ENCODE measurements around the gene ZNF385A. TPM values are rescaled to one million over a fixed set of nuclear protein-coding genes. Genes with fewer than 3 reads are reported as not detected.

The ZNF385A gene
- total and polyA plus RNA-seq, 2 donors from 2014 or later = 10.2 to 16.6 TPM

DNA sequence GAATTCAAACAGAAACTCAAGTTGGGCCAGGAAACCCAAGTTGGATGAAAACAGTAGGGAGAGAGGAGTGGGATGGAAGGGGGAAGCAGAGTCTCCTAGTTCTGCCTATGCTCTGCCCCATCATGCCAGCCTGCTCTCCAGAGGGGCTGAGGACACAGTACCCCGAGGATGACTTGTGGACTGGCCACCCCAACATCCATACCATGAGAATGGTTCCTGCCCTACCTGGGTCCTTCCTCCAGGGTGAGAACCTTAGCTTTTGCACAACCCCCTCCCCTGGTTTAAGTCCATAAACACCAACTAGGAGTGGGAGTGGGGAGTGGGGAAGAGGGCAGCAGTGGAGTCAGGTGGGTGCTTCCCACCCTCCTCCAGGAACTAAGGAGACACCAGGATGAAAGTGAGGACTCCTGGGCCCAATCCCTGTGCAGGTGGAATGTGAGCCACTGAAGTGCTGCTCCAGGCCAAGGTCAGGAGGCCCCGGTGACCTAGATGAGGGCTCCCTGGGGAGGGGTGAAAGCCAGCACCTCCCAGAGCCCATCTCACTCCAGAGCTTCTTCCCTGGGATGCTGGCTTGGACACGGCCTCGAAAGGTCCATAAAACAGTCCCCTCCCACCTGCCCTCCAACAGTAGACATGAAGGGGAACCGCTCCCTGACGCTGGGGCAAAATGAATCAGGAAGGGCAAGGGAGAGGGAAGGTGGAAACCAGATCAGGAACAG is 6.6 kb downstream of the ZNF385A start:
- Histone ChIP-seq H3K4me1 (ENCODE audit: control insufficient read depth in 2 of 3, insufficient read depth in 2 of 3, low read depth in 1 of 3, low read length in 3 of 3) (peaks cover 0 to 7% (median 7%) of the 10 kb centered on the region in 3 donors), H3K4me3 (ENCODE audit: low read length in 3 of 3) (no peak overlapping the region), H3K9ac (ENCODE audit: low read length in 3 of 3) (no peak overlapping the region), H3K27ac (ENCODE audit: low read depth in 2 of 2, low read length in 2 of 2) (no peak overlapping the region), H3K27me3 (ENCODE audit: control insufficient read depth, insufficient read depth, low read length) (no peaks in the 10 kb centered on the region), H3K9me3 (ENCODE audit: control insufficient read depth in 2 of 3, insufficient read depth in 1 of 3, low read length in 3 of 3) (no peaks in the 10 kb centered on the region), H3K36me3 (ENCODE audit: control insufficient read depth in 2 of 3, insufficient read depth in 3 of 3, low read length in 3 of 3) (no peaks in the 10 kb centered on the region)
- FAIRE-seq (no peak), DNase-seq (peak in 1 of 5 donors; percentile 44)
- TF ChIP-seq, protein P1, sequence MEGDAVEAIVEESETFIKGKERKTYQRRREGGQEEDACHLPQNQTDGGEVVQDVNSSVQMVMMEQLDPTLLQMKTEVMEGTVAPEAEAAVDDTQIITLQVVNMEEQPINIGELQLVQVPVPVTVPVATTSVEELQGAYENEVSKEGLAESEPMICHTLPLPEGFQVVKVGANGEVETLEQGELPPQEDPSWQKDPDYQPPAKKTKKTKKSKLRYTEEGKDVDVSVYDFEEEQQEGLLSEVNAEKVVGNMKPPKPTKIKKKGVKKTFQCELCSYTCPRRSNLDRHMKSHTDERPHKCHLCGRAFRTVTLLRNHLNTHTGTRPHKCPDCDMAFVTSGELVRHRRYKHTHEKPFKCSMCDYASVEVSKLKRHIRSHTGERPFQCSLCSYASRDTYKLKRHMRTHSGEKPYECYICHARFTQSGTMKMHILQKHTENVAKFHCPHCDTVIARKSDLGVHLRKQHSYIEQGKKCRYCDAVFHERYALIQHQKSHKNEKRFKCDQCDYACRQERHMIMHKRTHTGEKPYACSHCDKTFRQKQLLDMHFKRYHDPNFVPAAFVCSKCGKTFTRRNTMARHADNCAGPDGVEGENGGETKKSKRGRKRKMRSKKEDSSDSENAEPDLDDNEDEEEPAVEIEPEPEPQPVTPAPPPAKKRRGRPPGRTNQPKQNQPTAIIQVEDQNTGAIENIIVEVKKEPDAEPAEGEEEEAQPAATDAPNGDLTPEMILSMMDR (IDR thresholded peaks at IDR 0.05; ENCODE audit: borderline replicate concordance, extremely low read depth, insufficient read depth) = no peak
- intact Hi-C loops (cut with DNase I) = loop anchor here (10.0 kb wide), 1 partner anchor 153 kb away; no protein-coding TSS in a partner anchor

DNA sequence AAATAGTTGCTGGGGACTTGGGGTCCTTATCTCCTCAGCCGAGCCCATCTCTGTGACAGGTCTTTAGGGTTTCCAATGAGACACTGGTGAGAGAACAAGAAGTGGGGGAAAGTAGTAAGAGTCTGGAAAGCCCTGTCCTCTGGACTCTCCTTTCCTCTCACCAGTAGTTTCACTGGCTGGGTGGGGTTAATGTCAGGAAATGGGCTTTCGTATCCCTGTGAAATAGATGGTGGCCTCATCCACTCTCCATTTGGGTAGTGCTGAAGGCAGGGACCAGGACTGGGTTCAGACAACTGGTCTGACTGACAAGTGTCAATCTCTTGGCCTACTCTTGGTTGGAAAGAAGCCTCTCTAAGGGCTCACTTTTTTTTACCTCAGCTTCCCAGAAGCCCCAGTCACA is 7.5 kb downstream of the ZNF385A start:
- H3K9ac ChIP-seq (ENCODE audit: low read length in 3 of 3) = no peak overlapping the region
- H3K4me1 ChIP-seq (ENCODE audit: control insufficient read depth in 2 of 3, insufficient read depth in 2 of 3, low read depth in 1 of 3, low read length in 3 of 3) = peaks cover 0 to 10% (median 7%) of the 10 kb centered on the region in 3 donors
- no peak overlapping the region for H3K4me3 ChIP-seq (ENCODE audit: low read length in 3 of 3)
- no peaks in the 10 kb centered on the region for H3K9me3 ChIP-seq (ENCODE audit: control insufficient read depth in 2 of 3, insufficient read depth in 1 of 3, low read length in 3 of 3)
- intact Hi-C loops (cut with DNase I) = loop anchor here (10.0 kb wide), 1 partner anchor 152 kb away; no protein-coding TSS in a partner anchor
- H3K36me3 ChIP-seq (ENCODE audit: control insufficient read depth in 2 of 3, insufficient read depth in 3 of 3, low read length in 3 of 3) = no peaks in the 10 kb centered on the region
- H3K27ac ChIP-seq (ENCODE audit: low read depth in 2 of 2, low read length in 2 of 2) = no peak overlapping the region
- no peak for DNase-seq
- TF ChIP-seq, protein P1 (IDR thresholded peaks at IDR 0.05; ENCODE audit: borderline replicate concordance, extremely low read depth, insufficient read depth) = no peak
- no peaks in the 10 kb centered on the region for H3K27me3 ChIP-seq (ENCODE audit: control insufficient read depth, insufficient read depth, low read length)
- no peak for FAIRE-seq

DNA sequence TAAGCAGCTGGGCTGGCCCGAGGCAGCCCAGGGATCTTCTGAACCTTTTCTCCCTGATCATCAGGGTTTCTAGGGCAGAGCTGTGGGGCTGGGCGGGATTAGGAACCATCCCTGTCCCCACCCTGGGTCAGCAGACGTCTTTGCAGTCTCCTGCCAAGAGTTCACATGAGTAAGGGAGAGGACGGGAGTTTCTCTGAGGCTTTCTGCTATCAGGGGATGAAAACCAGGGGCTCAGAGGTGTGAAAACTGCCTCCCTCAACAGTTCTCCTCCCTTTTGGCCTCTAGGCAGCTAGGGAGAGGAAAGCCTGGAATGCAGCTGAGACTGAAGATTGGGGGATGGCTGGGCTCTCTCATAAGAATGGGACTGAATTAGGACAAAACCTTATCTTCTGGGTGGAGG is 7.9 kb downstream of the ZNF385A start:
- intact Hi-C loops (cut with DNase I) = loop anchor here (10.0 kb wide), 1 partner anchor 152 kb away; no protein-coding TSS in a partner anchor
- H3K27me3 ChIP-seq (ENCODE audit: control insufficient read depth, insufficient read depth, low read length) = no peaks in the 10 kb centered on the region
- no peak overlapping the region for H3K27ac ChIP-seq (ENCODE audit: low read depth in 2 of 2, low read length in 2 of 2)
- no peak overlapping the region for H3K9ac ChIP-seq (ENCODE audit: low read length in 3 of 3)
- DNase-seq = no peak
- H3K4me3 ChIP-seq (ENCODE audit: low read length in 3 of 3) = no peak overlapping the region
- H3K9me3 ChIP-seq (ENCODE audit: control insufficient read depth in 2 of 3, insufficient read depth in 1 of 3, low read length in 3 of 3) = no peaks in the 10 kb centered on the region
- H3K36me3 ChIP-seq (ENCODE audit: control insufficient read depth in 2 of 3, insufficient read depth in 3 of 3, low read length in 3 of 3) = no peaks in the 10 kb centered on the region
- no peak for FAIRE-seq
- TF ChIP-seq, protein P1 (IDR thresholded peaks at IDR 0.05; ENCODE audit: borderline replicate concordance, extremely low read depth, insufficient read depth) = no peak
- peaks cover 0 to 13% (median 7%) of the 10 kb centered on the region in 3 donors for H3K4me1 ChIP-seq (ENCODE audit: control insufficient read depth in 2 of 3, insufficient read depth in 2 of 3, low read depth in 1 of 3, low read length in 3 of 3)
